CD4-positive, alpha-beta memory T cell (primary cell): Measurements from ENCODE around the gene DUSP15. TPM values are rescaled to one million over a fixed set of nuclear protein-coding genes. Genes with fewer than 3 reads are reported as not detected.
"Not testable (repeated sequence)": the region's sequence is repeated elsewhere in the genome, so short reads cannot be mapped to it uniquely, and the experiment has no call there.

ENCODE experiments used
- CTCF ChIA-PET: fragments of 350-600 bp; sonication (Branson Sonifier 250); formaldehyde crosslinking; loops from one replicate; lab custom pipeline; 2021; ENCODE audit warnings: inconsistent platforms; ENCODE audit not compliant: partially characterized antibody; lab: Charles Lee
- POLR2A ChIA-PET: fragments of 350-600 bp; sonication (Branson Sonifier 250); formaldehyde crosslinking; loops from one replicate; lab custom pipeline; 2021; ENCODE audit not compliant: partially characterized antibody; lab: Charles Lee
- DNase-seq, 5 donors: peaks; one replicate each; pipeline versions ENCODE4 v3.0.0 to v3.0.0-alpha.2; 2020 to 2022; ENCODE audit warnings: mixed read lengths in 1 of 5
- H3K27ac ChIP-seq: one replicate; pipeline ENCODE4 v1.7.0; 2013; ENCODE audit warnings: low read depth, low read length
- H3K27me3 ChIP-seq: 2 replicates; pipeline ENCODE4 v1.7.0; 2013; ENCODE audit warnings: mild to moderate bottlenecking, low read length, moderate library complexity; ENCODE audit not compliant: insufficient read depth
- H3K36me3 ChIP-seq: 2 replicates; pipeline ENCODE4 v1.7.0; 2013; ENCODE audit warnings: mild to moderate bottlenecking, low read length, moderate library complexity; ENCODE audit not compliant: insufficient read depth
- H3K4me1 ChIP-seq: 2 replicates; pipeline ENCODE4 v1.7.0; 2013; ENCODE audit warnings: mild to moderate bottlenecking, low read length, moderate library complexity; ENCODE audit not compliant: insufficient read depth
- H3K4me3 ChIP-seq, 2 donors: one replicate each; pipeline ENCODE4 v1.7.0; 2013; ENCODE audit warnings: low read length in 2 of 2, mild to moderate bottlenecking in 1 of 2
- H3K9me3 ChIP-seq, 2 donors: one replicate each; pipeline ENCODE4 v1.7.0; 2013; ENCODE audit warnings: low read length in 2 of 2, control low read depth in 1 of 2; ENCODE audit not compliant: control insufficient read depth in 1 of 2
- H3K27ac Mint-ChIP-seq, 7 donors: one replicate each; pipeline ENCODE4 v1.8.0; 2020 to 2021; ENCODE audit warnings: mixed read lengths in 7 of 7, mild to moderate bottlenecking in 6 of 7, inconsistent platforms in 3 of 7, moderate library complexity in 3 of 7
- H3K27me3 Mint-ChIP-seq, 2 donors: one replicate each; pipeline ENCODE4 v1.8.0; 2020 to 2021; ENCODE audit warnings: mixed read lengths in 2 of 2
- H3K36me3 Mint-ChIP-seq, 2 donors: one replicate each; pipeline ENCODE4 v1.8.0; 2020 to 2021; ENCODE audit warnings: mixed read lengths in 2 of 2, inconsistent platforms in 1 of 2, mild to moderate bottlenecking in 1 of 2
- H3K4me1 Mint-ChIP-seq, 4 donors: one replicate each; pipeline ENCODE4 v1.8.0; 2020 to 2021; ENCODE audit warnings: mixed read lengths in 4 of 4, mild to moderate bottlenecking in 1 of 4
- H3K4me3 Mint-ChIP-seq, 8 donors: one replicate each; pipeline ENCODE4 v1.8.0; 2020 to 2021; ENCODE audit warnings: mixed read lengths in 8 of 8, mild to moderate bottlenecking in 7 of 8, moderate library complexity in 6 of 8, inconsistent platforms in 3 of 8
- H3K9me3 Mint-ChIP-seq, 8 donors: one replicate each; pipeline ENCODE4 v1.8.0; 2020 to 2021; ENCODE audit warnings: mixed read lengths in 8 of 8, mild to moderate bottlenecking in 5 of 8, inconsistent platforms in 3 of 8, moderate library complexity in 1 of 8
- intact Hi-C: fragments of 100-400 bp; cut with micrococcal nuclease; formaldehyde crosslinking; loops from one replicate; pipeline ENCODE4 v1.15.1; 2023
- polyA plus RNA-seq, 2 donors: library from polyadenylated mRNA; unstranded; fragments of 300-500 nt; fragmentation: Illumina TruSeq; gene quantifications; one replicate each; pipeline ENCODE4 v1.2.3, GENCODE V29; 2021
- total RNA-seq, 2 experiments: library from RNA; stranded (reverse); gene quantifications; one replicate each; pipeline ENCODE4 v1.2.3, GENCODE V29; 2021

Gene DUSP15
- total and polyA plus RNA-seq, 4 experiments from 2014 or later: not detected

GRCh38 chr20:31819083-31819784 lies 51.1 kb downstream of the DUSP15 start, which contains the start of gene MYLK2:
Gene MYLK2 (plus strand): TSS chr20:31819356. CDS start chr20:31819581, 225 bp downstream.
- Histone ChIP-seq H3K4me3 (no peak within 1 kb of the TSS), H3K9me3 (no peaks in the 10 kb centered on the region), H3K27ac (no peak within 1 kb of the TSS), H3K36me3 (no peaks in the 10 kb centered on the region), H3K4me1 (no peaks in the 10 kb centered on the region), H3K27me3 (no peaks in the 10 kb centered on the region)
- DNase-seq: no peak
- CTCF ChIA-PET: interaction anchor here (1.4 to 2.3 kb wide), 3 partner anchors 31 to 211 kb away, joined by 3 to 7 read pairs (median 4); no protein-coding TSS in a partner anchor
- H3K9me3 Mint-ChIP-seq: no peaks in the 10 kb centered on the region
- no peak within 1 kb of the TSS for H3K4me3 Mint-ChIP-seq
- no peaks in the 10 kb centered on the region for H3K36me3 Mint-ChIP-seq
- H3K27ac Mint-ChIP-seq: no peak within 1 kb of the TSS
- peaks cover 0 to 7% (median 6%) of the 10 kb centered on the region in 4 donors for H3K4me1 Mint-ChIP-seq
- peaks cover 0 to 2% of the 10 kb centered on the region in 2 donors for H3K27me3 Mint-ChIP-seq
- intact Hi-C loops: no loop called here
- POLR2A ChIA-PET: no interaction called here

- H3K4me1 ChIP-seq: no peaks in the 10 kb centered on the region
- H3K4me3 Mint-ChIP-seq: no peak overlapping the region
- intact Hi-C loops: no loop called here
- H3K27ac ChIP-seq: no peak overlapping the region
- CTCF ChIA-PET: interaction anchor here (0.9 to 2.3 kb wide), 5 partner anchors 28 to 212 kb away, joined by 3 to 7 read pairs (median 3); no protein-coding TSS in a partner anchor
- no peaks in the 10 kb centered on the region for H3K27me3 ChIP-seq
- no peaks in the 10 kb centered on the region for H3K9me3 Mint-ChIP-seq
- no peak overlapping the region for H3K4me3 ChIP-seq
- H3K27me3 Mint-ChIP-seq: peaks cover 0 to 2% of the 10 kb centered on the region in 2 donors
- H3K9me3 ChIP-seq: no peaks in the 10 kb centered on the region
- peaks cover 0 to 6% (median 4%) of the 10 kb centered on the region in 4 donors for H3K4me1 Mint-ChIP-seq
- H3K36me3 ChIP-seq: no peaks in the 10 kb centered on the region
- POLR2A ChIA-PET: no interaction called here
- no peak for DNase-seq
- H3K36me3 Mint-ChIP-seq: no peaks in the 10 kb centered on the region
- no peak overlapping the region for H3K27ac Mint-ChIP-seq
These were observed 51.9 kb downstream of the DUSP15 start for GRCh38 chr20:31818376-31818908.

- ChIA-PET POLR2A (no interaction called here), CTCF (interaction anchor here (0.9 to 2.3 kb wide), 7 partner anchors 10 to 274 kb away, joined by 3 to 7 read pairs (median 3); no protein-coding TSS in a partner anchor)
- Histone ChIP-seq H3K4me3 (no peak overlapping the region), H3K27ac (no peak overlapping the region), H3K36me3 (no peaks in the 10 kb centered on the region), H3K4me1 (no peaks in the 10 kb centered on the region), H3K9me3 (no peaks in the 10 kb centered on the region), H3K27me3 (no peaks in the 10 kb centered on the region)
- Mint-ChIP-seq H3K36me3 (no peaks in the 10 kb centered on the region), H3K9me3 (no peaks in the 10 kb centered on the region), H3K27ac (no peak overlapping the region), H3K4me1 (peaks cover 0 to 4% (median 3%) of the 10 kb centered on the region in 4 donors), H3K4me3 (no peak overlapping the region), H3K27me3 (peaks cover 0 to 2% of the 10 kb centered on the region in 2 donors)
- intact Hi-C loops: no loop called here
- no peak for DNase-seq
These were observed 52.9 kb downstream of the DUSP15 start for GRCh38 chr20:31817461-31817860.

- Mint-ChIP-seq H3K4me1 (no peaks in the 10 kb centered on the region), H3K36me3 (no peaks in the 10 kb centered on the region), H3K27me3 (no peaks in the 10 kb centered on the region), H3K4me3 (no peak overlapping the region), H3K27ac (no peak overlapping the region), H3K9me3 (no peaks in the 10 kb centered on the region)
- ChIA-PET POLR2A (no interaction called here), CTCF (interaction anchor here (1.5 kb wide), 1 partner anchor 14 kb away, joined by 3 read pairs; no protein-coding TSS in a partner anchor)
- no peak overlapping the region for H3K4me3 ChIP-seq
- no peak overlapping the region for H3K27ac ChIP-seq
- H3K4me1 ChIP-seq: no peaks in the 10 kb centered on the region
- no peaks in the 10 kb centered on the region for H3K9me3 ChIP-seq
- no peak for DNase-seq
- intact Hi-C loops: no loop called here
- H3K27me3 ChIP-seq: no peaks in the 10 kb centered on the region
- H3K36me3 ChIP-seq: no peaks in the 10 kb centered on the region
These were observed 54.1 kb downstream of the DUSP15 start for GRCh38 chr20:31816221-31816620.

- CTCF ChIA-PET: interaction anchor here (1.5 kb wide), 1 partner anchor 15 kb away, joined by 3 read pairs; no protein-coding TSS in a partner anchor
- H3K4me3 Mint-ChIP-seq: no peak overlapping the region
- H3K27me3 ChIP-seq: no peaks in the 10 kb centered on the region
These were observed 54.7 kb downstream of the DUSP15 start for GRCh38 chr20:31815408-31816188.

GRCh38 chr20:31814142-31814541 lies 56.2 kb downstream of the DUSP15 start:
- H3K4me3 Mint-ChIP-seq, H3K36me3 ChIP-seq, H3K9me3 Mint-ChIP-seq, H3K27me3 Mint-ChIP-seq, H3K36me3 Mint-ChIP-seq, DNase-seq, H3K4me1 ChIP-seq, intact Hi-C loops, H3K9me3 ChIP-seq, H3K27me3 ChIP-seq, H3K4me1 Mint-ChIP-seq, H3K4me3 ChIP-seq, POLR2A ChIA-PET, H3K27ac ChIP-seq: not testable (repeated sequence)
- H3K27ac Mint-ChIP-seq: peak overlapping the region in 1 of 7 donors; percentile 22
- CTCF ChIA-PET: interaction anchor here (0.7 to 1.5 kb wide), 2 partner anchors 8 to 278 kb away, joined by 3 to 9 read pairs; no protein-coding TSS in a partner anchor

More at GRCh38 chr20:31815408-31816188, 54.7 kb downstream of the DUSP15 start:
- no peak overlapping the region for H3K27ac Mint-ChIP-seq
- no peaks in the 10 kb centered on the region for H3K4me1 Mint-ChIP-seq
- no peak for DNase-seq
- Histone ChIP-seq H3K4me1 (no peaks in the 10 kb centered on the region), H3K4me3 (no peak overlapping the region), H3K9me3 (no peaks in the 10 kb centered on the region), H3K36me3 (no peaks in the 10 kb centered on the region), H3K27ac (no peak overlapping the region)
- intact Hi-C loops: no loop called here
- H3K36me3 Mint-ChIP-seq: no peaks in the 10 kb centered on the region
- POLR2A ChIA-PET: no interaction called here
- no peaks in the 10 kb centered on the region for H3K27me3 Mint-ChIP-seq
- no peaks in the 10 kb centered on the region for H3K9me3 Mint-ChIP-seq

GRCh38 chr20:31813611-31814010 lies 56.7 kb downstream of the DUSP15 start:
- H3K4me3 Mint-ChIP-seq: no peak overlapping the region
- Histone ChIP-seq H3K27me3 (no peaks in the 10 kb centered on the region), H3K27ac (no peak overlapping the region), H3K4me3 (no peak overlapping the region), H3K4me1 (no peaks in the 10 kb centered on the region), H3K9me3 (no peaks in the 10 kb centered on the region), H3K36me3 (no peaks in the 10 kb centered on the region)
- no peak for DNase-seq
- intact Hi-C loops: no loop called here
- POLR2A ChIA-PET: no interaction called here
- CTCF ChIA-PET: interaction anchor here (0.7 to 1.5 kb wide), 2 partner anchors 9 to 279 kb away, joined by 3 to 9 read pairs; no protein-coding TSS in a partner anchor
- no peak overlapping the region for H3K27ac Mint-ChIP-seq
- no peaks in the 10 kb centered on the region for H3K27me3 Mint-ChIP-seq
- H3K9me3 Mint-ChIP-seq: no peaks in the 10 kb centered on the region
- H3K4me1 Mint-ChIP-seq: no peaks in the 10 kb centered on the region
- no peaks in the 10 kb centered on the region for H3K36me3 Mint-ChIP-seq
